Cardiac fibroblast (primary cell): ENCODE data around the gene VANGL1.

ENCODE experiments used
- DNase-seq, 2 donors: peaks; one replicate each; pipeline versions ENCODE4 v3.0.0 to v3.0.0-alpha.2; 2010; ENCODE audit warnings: low read depth in 2 of 2
- H3K4me3 ChIP-seq, 2 donors: replicated peaks in 1 of 2; 1 replicate in 1 of 2; 2 replicates in 1 of 2; pipeline ENCODE4 v1.5.1; 2011; ENCODE audit warnings: low read depth in 2 of 2, low read length in 2 of 2, mild to moderate bottlenecking in 2 of 2, moderate library complexity in 1 of 2
- TF ChIP-seq, protein P1 (sequence below): IDR thresholded peaks from one replicate; pipeline ENCODE4 v1.5.1; 2011; ENCODE audit warnings: low read depth, mild to moderate bottlenecking, low read length, inconsistent platforms

The VANGL1 gene

DNA sequence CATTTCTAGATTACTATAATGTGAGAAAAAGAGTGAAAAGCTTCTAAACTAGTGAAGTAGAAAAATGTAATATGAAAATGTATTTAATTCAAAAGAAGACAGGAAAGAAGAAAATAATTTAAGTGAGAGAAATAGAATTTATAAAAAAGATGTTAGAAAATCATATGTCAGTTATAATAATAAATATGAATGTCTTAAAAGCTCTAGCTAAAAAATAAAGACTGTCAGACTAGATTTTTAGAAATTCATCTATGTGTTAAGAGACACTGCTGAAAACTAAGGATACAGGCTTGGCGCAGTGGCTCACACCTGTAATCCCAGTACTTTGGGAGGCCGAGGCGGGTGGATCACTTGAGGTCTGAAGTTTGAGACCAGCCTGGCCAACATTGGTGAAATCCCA lies 37.3 kb upstream of the VANGL1 start:
- TF ChIP-seq, protein P1, sequence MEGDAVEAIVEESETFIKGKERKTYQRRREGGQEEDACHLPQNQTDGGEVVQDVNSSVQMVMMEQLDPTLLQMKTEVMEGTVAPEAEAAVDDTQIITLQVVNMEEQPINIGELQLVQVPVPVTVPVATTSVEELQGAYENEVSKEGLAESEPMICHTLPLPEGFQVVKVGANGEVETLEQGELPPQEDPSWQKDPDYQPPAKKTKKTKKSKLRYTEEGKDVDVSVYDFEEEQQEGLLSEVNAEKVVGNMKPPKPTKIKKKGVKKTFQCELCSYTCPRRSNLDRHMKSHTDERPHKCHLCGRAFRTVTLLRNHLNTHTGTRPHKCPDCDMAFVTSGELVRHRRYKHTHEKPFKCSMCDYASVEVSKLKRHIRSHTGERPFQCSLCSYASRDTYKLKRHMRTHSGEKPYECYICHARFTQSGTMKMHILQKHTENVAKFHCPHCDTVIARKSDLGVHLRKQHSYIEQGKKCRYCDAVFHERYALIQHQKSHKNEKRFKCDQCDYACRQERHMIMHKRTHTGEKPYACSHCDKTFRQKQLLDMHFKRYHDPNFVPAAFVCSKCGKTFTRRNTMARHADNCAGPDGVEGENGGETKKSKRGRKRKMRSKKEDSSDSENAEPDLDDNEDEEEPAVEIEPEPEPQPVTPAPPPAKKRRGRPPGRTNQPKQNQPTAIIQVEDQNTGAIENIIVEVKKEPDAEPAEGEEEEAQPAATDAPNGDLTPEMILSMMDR = no peak
- no peak for DNase-seq
- no peak overlapping the region for H3K4me3 ChIP-seq

DNA sequence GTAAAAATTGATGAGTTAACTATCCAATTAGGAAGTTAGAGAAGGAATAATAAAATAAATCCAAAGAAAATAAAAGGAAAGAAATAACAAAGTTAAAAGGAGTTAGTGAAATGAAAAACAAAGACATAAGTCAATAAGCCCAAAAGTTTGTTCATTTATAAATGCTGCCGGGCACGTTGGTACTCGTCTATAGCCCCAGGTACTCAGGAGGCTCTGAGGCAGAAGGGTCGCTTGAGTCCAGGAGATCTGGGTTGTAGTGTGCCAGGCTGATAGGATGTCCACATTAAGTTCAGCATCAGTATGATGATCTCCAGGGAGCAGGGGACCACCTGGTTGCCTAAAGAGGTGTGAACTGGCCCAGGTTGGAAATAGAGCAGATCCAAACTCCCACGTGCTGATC lies 35.5 kb upstream of the VANGL1 start:
- TF ChIP-seq, protein P1 = no peak

DNA sequence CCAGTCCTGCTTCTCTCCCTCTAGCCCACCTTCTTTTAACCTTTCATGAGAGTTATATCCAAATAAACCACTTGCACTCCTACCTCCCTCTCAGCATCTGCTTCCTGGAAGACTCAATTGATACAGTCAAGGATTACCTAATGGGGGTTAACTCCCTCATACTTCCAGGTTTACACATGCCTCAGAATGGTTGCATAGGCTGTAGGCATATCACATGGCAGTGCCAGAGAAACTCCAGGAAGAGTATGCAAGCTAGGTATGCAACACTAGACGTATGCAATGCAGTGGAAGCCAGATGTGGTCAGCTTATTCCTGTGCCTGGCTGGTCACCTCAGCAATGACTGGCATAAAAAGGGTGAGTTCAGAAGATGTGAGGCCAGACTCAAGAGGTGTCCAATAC lies 32.7 kb upstream of the VANGL1 start:
- no peak for DNase-seq
- H3K4me3 ChIP-seq = no peak overlapping the region
- TF ChIP-seq, protein P1 = no peak

More for the DNA sequence above, 35.5 kb upstream of the VANGL1 start:
- DNase-seq = no peak
- no peak overlapping the region for H3K4me3 ChIP-seq

DNA sequence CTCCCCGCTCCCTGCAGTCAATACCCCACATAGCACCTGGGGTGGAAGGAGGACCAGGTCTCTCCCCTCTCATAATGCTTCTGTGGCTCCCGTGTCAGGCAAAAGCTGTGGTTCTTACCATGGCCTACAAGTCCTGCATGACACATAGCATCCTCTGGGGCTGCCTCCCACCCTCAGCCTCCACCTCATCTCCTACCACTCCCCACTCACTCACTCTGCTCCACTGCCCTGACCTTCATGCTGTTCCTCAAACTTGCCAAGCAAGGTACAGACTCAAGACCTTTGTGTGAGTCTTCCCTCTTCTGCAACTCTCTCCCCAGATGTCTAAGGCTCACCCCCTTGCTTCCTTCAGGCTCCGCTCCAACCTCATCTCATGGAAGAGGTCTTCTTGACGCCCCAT lies 28.0 kb upstream of the VANGL1 start:
- TF ChIP-seq, protein P1 = no peak
- DNase-seq = no peak
- no peak overlapping the region for H3K4me3 ChIP-seq

DNA sequence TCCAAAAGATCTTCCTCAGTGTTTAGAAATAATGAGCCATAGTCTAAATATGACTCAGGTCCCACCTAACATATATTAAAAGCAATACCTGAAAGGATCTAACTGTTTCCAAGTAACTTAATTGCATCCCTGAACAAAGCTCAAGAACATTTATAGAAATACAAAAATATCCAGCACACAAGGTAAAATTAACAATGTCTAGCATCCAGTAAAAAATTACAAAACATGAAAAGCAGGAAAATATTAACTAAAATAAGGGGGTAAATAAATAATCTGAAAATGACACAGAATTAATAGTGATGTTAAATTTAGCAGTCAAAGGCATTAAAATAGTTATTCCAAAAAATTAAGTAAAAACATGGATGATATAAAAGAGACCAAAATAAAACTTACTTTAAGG lies 21.3 kb upstream of the VANGL1 start:
- H3K4me3 ChIP-seq = no peak overlapping the region
- DNase-seq = no peak
- TF ChIP-seq, protein P1 = no peak

DNA sequence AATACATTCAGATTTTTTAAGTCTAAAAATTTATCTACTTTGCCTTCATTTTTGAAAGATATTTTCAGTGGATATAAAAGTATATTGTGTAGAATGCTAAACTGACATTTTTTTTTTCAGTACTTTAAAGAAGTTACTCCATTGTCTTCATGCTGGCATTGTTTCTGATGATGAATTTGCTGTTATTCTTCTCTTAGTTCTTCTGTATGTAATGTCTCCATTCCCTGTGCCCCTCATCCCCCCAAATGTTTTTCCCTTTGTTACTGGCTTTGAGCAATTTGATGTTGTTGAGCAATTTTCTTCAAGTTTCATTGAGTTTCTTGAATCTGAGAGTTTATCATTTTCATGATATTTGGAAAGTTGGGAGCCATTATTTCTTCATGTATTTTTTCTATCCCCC lies 20.8 kb upstream of the VANGL1 start:
- TF ChIP-seq, protein P1 = no peak
- H3K4me3 ChIP-seq = no peak overlapping the region
- DNase-seq = no peak

DNA sequence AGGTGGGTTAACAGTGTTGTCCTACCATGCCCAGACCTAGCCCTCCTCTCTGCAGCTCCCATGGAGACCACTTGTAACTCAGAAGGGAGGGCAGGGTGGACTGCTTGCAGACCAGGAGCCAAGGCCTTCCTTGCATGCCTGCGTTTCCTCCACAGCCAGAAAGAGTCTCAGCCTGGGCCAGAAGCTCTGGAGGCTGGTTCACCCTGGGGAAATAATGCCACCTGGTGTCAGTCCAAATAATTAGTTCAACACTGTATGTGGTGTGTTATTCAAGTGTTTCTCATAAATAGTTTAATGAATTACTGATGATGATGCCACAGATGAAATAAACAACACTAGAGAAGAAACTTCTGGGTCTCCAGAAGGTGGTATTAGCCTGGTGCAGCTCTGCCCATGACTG lies 16.9 kb upstream of the VANGL1 start:
- no peak overlapping the region for H3K4me3 ChIP-seq
- no peak for DNase-seq
- TF ChIP-seq, protein P1 = no peak
